Gastrocnemius medialis (tissue), 4 donors: Measurements from ENCODE around the gene GALNT16.
A peak's percentile ranks its signal among the peaks of the same experiment; 100 is the strongest.

ENCODE experiments used
- CTCF ChIP-seq, 5 experiments: fragments of 450-650 bp in 3 of 5; fragments of 200-600 bp in 2 of 5; sonication (generic) in 2 of 5; IDR thresholded peaks in 4 of 5; conservative IDR thresholded peaks in 1 of 5; 1 replicate in 4 of 5; 2 replicates in 1 of 5; pipeline ENCODE4 v1.5.1; 2016 to 2019; ENCODE audit warnings: antibody characterized with exemption in 5 of 5, mild to moderate bottlenecking in 3 of 5, moderate library complexity in 3 of 5
- POLR2A ChIP-seq, 2 donors: fragments of 450-650 bp; IDR thresholded peaks; one replicate each; pipeline ENCODE4 v1.6.1; 2017; ENCODE audit warnings: antibody characterized with exemption in 2 of 2, mild to moderate bottlenecking in 2 of 2, moderate library complexity in 2 of 2

GRCh38 chr14:69398053-69398817 is 138.3 kb downstream of the GALNT16 start, which contains the start of the genes ERH and SLC39A9:
- TF ChIP-seq CTCF (IDR thresholded peaks at IDR 0.05 in 4 of 5, conservative IDR thresholded peaks at IDR 0.05 in 1 of 5) (no peak), POLR2A (IDR thresholded peaks at IDR 0.05) (peak; percentile 59 to 71)
